NCI-H510A treated with DMSO at 0.1 percent for 48 hours (cell line): ENCODE results near the gene INSC.

ENCODE experiments used
- DNase-seq: peaks from one replicate; lab custom pipeline; 2025; lab: John Stamatoyannopoulos, UW

Gene INSC

GRCh38 chr11:15149050-15149449 lies 34.3 kb downstream of the INSC start:
- no peak for DNase-seq

GRCh38 chr11:15150507-15150906 lies 35.8 kb downstream of the INSC start:
- no peak for DNase-seq

DNA sequence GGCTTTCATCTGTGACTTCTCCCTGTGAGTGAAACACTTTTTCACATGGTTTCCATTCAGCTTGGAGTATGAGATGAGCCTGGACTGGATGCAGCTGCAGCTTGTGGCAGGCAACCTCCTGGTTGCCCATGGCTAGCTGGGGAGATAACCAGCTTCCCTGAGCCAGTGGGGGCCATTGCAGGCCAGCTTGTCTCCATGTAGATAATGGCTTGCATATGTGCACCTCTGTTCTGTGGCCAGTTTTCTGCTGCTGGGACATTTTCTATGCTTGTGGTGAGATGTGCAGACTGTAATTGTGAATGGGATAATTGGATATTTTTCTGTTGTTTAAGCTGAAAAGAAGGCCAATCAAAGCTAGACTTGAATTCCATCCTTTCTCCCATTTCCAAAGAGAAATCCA lies 38.5 kb downstream of the INSC start:
- DNase-seq: no peak

GRCh38 chr11:15157181-15157580 lies 42.5 kb downstream of the INSC start:
- no peak for DNase-seq

- no peak for DNase-seq
These were observed 42.9 kb downstream of the INSC start for GRCh38 chr11:15157606-15158137.

DNA sequence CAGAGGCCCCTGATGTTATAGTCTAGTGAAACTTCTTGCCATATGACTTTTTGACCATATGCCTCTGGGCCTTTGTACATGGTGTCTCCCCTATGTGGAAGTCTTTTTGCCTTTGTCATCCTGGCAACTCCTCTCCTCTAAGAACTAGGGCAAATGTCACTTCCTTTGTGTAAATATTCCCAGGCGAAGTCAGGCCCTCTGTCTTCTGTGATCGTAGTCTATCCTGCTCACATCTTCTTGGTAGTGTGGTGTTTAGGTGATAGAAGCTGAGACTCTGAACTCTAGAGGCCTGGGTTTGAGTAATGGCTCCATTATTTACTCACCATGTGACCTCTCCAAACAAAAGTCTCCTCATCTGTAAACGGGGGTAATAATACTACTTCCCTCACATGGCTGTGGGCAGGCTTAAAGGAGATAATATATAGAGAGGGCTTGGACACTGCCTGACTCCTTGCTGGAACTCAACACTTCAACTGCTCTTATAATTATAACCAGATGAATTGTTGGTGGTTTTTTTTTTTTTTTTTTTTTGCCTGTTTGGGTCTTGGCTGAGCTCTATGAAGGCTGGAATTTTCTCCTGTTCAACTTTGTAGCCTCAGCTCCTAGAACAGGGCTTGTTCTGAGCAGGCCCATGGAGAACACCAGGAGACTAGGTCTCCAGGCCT lies 43.8 kb downstream of the INSC start:
- no peak for DNase-seq

DNA sequence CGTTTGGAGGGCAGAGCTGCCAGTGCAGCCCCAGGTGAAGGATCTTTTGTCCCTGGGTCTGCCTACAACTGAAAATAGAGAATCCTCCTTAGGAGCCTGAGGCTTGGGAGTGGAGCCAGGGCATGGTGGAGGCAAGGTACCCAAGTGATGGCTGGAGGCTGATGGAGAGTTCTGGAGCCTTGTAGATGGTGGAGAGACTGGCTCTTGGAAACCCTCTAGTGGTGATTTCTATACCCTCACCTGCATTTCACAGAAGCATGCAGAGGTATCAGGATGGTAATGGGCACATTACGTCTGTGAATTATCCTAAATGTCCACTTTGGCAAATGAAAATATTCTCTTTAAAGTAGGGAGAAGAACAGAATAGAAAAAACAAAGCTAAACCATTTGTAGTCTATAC lies 44.4 kb downstream of the INSC start:
- no peak for DNase-seq

DNA sequence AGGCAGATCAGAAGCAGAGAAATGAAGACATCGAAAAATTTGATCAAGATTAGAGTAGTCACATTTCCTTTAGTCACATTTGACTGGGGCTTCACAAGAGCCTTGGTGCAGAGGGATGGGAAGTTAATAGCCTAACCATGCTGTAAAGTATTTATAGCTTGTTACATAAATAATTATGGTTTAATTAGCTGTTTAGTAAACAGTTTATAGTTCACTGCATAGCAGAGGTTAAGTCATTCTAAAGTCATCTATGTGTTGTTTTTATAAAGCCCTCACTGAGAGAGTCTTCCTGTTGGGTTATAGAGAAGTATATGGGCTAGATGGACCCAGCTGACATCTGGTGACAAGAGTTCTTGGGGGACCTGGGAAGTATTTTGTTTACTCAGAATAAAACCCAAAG lies 47.1 kb downstream of the INSC start:
- no peak for DNase-seq

- DNase-seq: no peak
These were observed 48.4 kb downstream of the INSC start for GRCh38 chr11:15163136-15163535.

DNA sequence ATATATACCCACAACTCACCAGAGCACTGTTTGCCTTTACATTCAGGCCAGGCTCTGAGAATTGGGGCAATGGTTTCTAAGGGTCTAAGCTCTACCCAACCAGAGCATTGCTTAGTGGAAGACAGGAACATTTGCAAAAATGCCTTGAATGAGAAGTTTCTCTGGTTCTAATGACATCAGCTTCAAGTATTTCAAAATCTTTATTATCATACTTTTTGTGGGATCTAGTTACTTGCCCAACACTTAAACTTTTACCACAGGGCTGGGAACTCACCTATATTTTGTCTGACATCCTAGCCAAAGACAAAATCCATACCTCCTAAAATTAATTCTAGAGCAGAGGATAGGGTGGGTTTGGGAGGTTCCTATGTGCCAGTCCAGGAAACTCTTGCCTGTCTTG lies 51.5 kb downstream of the INSC start:
- DNase-seq: no peak

GRCh38 chr11:15169815-15170551 lies 55.3 kb downstream of the INSC start:
- DNase-seq: no peak

- DNase-seq: no peak
These were observed 56.0 kb downstream of the INSC start for GRCh38 chr11:15170698-15171097.

DNA sequence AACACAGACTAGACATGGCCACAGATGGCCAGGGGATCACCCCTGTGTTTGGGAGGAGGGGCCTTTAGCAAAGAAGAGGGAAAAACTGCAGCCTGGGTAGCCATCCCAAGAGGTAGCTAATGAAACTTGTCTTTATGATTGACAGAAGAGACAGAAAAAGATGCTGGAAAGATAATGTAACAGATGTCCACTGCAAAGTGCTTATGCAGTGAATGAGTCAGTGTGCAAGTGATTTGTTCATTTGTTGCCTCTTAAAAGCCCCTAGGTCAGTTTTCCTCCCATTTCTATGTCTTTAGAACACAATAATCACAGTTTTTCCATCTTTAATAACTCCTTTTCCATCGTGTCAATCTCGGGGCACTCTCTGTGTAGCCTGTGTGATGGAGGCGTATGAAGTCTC lies 57.2 kb downstream of the INSC start:
- no peak for DNase-seq

GRCh38 chr11:15175831-15176230 lies 61.1 kb downstream of the INSC start:
- no peak for DNase-seq

GRCh38 chr11:15176646-15177163 lies 62.0 kb downstream of the INSC start:
- no peak for DNase-seq

DNA sequence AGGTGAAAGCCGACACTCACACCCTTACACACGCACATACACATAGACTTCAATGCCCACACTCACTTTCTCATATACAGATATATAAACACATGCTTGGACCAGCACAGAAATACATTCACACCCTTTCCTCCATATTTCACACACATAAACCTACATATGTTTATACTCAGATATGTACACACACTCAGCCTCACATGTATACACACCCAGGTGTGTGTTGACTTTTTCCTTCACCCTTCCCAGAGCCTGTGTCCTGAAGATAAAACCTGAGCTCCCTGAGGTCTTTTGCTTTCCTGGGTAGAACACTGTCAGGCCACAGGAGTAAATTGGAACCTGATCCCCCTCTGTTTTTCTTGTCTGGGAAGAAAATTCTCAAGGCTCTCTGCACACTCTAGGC lies 62.8 kb downstream of the INSC start:
- DNase-seq: no peak

DNA sequence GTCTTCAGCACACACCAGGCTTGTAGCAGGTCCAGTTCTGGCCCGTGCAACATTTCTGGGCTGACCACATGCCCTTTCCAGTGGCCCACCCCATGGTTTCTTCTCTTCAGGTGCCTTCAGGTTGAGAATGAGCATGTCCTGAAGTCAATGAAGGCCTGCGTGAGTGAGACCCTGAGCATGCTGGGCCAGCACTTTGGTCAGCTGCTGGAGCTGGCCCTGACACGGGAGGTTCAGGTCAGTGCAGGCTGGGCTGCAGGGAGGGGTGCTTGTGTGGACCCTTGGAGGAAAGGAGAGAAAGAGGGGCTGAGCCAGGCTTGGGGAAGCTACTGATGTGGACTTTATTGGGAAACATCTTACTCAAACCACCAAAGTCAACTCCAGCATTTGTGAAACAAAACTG lies 63.5 kb downstream of the INSC start:
- no peak for DNase-seq

DNA sequence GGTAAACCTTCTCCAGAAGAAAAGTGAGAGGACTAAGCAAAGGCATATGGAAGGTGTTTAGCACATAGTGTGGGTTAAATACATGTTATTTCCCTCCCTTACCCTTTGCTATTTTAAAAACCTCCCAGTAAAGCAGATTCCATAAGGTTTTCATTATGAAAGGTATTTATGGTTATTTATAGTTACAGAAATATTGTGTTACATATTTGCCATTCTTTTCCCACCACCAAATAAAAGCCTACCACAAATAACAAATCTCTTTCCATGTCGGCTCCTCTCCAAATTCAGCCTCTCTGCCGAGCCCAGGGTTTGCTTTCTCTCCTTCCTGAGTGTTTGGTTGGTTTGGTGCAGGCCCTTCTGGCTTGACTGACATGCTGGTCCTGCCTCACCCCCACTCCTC lies 64.4 kb downstream of the INSC start:
- DNase-seq: no peak

DNA sequence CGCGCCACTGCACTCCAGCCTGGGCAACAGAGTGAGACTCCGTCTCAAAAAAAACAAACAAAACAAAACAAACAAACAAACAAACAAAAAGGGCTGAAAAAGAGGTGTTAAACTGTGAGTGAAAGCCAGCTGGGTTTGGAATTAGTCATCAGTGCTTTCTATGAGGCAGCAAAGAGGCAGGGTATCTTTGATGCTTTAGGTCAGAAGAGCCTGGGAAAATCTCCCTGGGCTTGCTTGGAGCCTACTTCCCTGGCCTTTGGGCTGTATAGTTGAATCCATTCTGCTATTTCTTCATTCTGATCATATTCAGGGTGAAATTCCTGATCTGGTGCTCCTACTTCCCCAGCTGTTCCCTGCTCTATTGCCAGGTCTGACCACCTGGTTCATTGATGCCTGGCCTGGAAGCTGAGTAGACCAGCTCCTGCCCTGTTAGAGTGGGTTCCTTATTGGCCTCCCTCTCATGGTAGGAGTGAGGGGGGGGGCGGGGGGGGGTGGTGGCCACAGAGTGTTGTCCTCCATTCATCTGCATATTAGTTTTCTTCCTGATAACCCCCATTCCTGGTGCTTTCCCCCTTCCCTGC lies 65.6 kb downstream of the INSC start:
- DNase-seq: no peak

DNA sequence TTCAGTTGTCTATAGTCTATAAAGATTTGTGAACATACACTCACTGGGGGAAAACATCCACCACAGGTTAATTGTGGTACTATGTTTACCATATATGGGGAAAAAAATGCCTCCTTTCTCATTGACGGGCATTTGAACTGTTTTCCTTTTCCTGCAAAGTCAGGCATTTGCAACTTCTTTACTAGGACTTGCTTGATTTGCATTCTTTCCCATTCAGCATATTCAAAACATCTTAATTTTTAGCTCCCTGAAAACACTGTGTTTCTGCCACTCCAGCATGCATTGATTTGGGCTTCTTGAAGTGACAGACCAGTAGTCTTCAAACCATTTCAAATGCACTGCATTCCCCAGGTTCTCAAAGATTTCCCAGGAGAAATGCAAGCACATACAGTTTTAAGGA lies 67.6 kb downstream of the INSC start:
- DNase-seq: no peak

DNA sequence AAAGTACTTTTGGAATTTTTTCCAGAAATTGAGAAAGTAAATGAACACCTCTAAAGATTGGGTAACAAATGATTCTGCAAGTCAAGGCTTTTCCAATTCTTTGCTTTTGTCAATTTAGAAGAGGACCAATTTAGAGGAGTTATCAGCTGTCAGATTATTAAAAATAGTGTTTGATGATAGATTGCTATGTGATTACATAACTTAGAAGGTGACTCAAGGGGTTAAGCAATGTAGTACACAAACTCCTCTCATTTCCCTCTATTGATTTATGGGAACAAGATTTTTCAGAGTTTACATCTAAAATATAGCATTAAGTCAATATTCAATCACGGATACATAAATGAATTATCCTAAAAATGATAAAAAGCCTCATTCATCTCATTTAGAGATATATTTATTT lies 70.3 kb downstream of the INSC start:
- DNase-seq: no peak

- DNase-seq: no peak
These were observed 71.4 kb downstream of the INSC start for GRCh38 chr11:15186146-15186545.

GRCh38 chr11:15189189-15189588 lies 74.5 kb downstream of the INSC start:
- DNase-seq: no peak
